Mucosa of stomach (tissue), 1 donor: ENCODE data around the gene CD72.

Experiments used
- H3K27me3 ChIP-seq: one replicate; pipeline ENCODE4 v1.7.0; 2013; ENCODE audit warnings: mild to moderate bottlenecking, low read length; ENCODE audit not compliant: control insufficient read depth, insufficient read depth
- H3K36me3 ChIP-seq: one replicate; pipeline ENCODE4 v1.7.0; 2013; ENCODE audit warnings: low read length; ENCODE audit not compliant: control insufficient read depth, insufficient read depth
- H3K4me1 ChIP-seq: one replicate; pipeline ENCODE4 v1.7.0; 2013; ENCODE audit warnings: mild to moderate bottlenecking, low read length; ENCODE audit not compliant: control insufficient read depth, insufficient read depth
- H3K4me3 ChIP-seq: one replicate; pipeline ENCODE4 v1.7.0; 2013; ENCODE audit warnings: low read length
- H3K9ac ChIP-seq: one replicate; pipeline ENCODE4 v1.7.0; 2013; ENCODE audit warnings: mild to moderate bottlenecking, low read length, moderate library complexity
- H3K9me3 ChIP-seq: one replicate; pipeline ENCODE4 v1.7.0; 2013; ENCODE audit warnings: mild to moderate bottlenecking, low read length, moderate library complexity; ENCODE audit not compliant: control insufficient read depth
- donor health status: Pancreatic carcinoma.

The CD72 gene

GRCh38 chr9:35611230-35611797 lies 6.9 kb downstream of the CD72 start:
- H3K27me3 ChIP-seq: peaks cover 1% of the 10 kb centered on the region
- no peaks in the 10 kb centered on the region for H3K36me3 ChIP-seq
- H3K9me3 ChIP-seq: no peaks in the 10 kb centered on the region
- H3K9ac ChIP-seq: no peak overlapping the region
- peaks cover 5% of the 10 kb centered on the region for H3K4me1 ChIP-seq
- no peak overlapping the region for H3K4me3 ChIP-seq

GRCh38 chr9:35609820-35610163 lies 8.4 kb downstream of the CD72 start:
- H3K4me1 ChIP-seq: peaks cover 5% of the 10 kb centered on the region
- H3K9me3 ChIP-seq: no peaks in the 10 kb centered on the region
- no peaks in the 10 kb centered on the region for H3K27me3 ChIP-seq
- H3K36me3 ChIP-seq: no peaks in the 10 kb centered on the region
- no peak overlapping the region for H3K4me3 ChIP-seq
- no peak overlapping the region for H3K9ac ChIP-seq

- H3K9ac ChIP-seq: no peak overlapping the region
- no peaks in the 10 kb centered on the region for H3K36me3 ChIP-seq
- H3K4me1 ChIP-seq: peaks cover 5% of the 10 kb centered on the region
- H3K9me3 ChIP-seq: no peaks in the 10 kb centered on the region
- H3K4me3 ChIP-seq: no peak overlapping the region
- no peaks in the 10 kb centered on the region for H3K27me3 ChIP-seq
Measured at GRCh38 chr9:35609001-35609819, 9.0 kb downstream of the CD72 start.

- H3K9me3 ChIP-seq: no peaks in the 10 kb centered on the region
- H3K4me3 ChIP-seq: no peak overlapping the region
- no peaks in the 10 kb centered on the region for H3K27me3 ChIP-seq
- H3K36me3 ChIP-seq: no peaks in the 10 kb centered on the region
- H3K4me1 ChIP-seq: peaks cover 10% of the 10 kb centered on the region
- H3K9ac ChIP-seq: no peak overlapping the region
Measured at GRCh38 chr9:35608221-35608620, 10.0 kb downstream of the CD72 start.

DNA sequence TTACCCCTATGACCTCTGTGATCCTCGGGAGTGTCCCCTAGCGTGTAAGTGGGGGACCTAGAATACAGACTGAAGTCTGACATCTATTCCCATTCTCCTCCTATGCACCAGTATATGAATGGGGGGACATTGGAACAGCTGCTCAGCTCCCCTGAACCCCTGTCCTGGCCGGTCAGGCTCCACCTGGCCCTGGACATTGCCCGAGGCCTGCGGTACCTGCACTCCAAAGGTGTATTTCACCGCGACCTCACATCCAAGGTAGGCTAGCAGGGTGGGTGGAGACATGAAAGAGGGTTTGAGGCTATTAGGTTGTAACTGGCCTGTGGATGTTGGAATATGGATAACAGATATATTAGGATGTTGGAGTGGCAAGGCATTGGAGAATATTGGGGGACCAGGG lies 11.5 kb downstream of the CD72 start:
- Histone ChIP-seq H3K9me3 (no peaks in the 10 kb centered on the region), H3K4me3 (no peak overlapping the region), H3K4me1 (peaks cover 12% of the 10 kb centered on the region), H3K27me3 (no peaks in the 10 kb centered on the region), H3K36me3 (no peaks in the 10 kb centered on the region), H3K9ac (no peak overlapping the region)

DNA sequence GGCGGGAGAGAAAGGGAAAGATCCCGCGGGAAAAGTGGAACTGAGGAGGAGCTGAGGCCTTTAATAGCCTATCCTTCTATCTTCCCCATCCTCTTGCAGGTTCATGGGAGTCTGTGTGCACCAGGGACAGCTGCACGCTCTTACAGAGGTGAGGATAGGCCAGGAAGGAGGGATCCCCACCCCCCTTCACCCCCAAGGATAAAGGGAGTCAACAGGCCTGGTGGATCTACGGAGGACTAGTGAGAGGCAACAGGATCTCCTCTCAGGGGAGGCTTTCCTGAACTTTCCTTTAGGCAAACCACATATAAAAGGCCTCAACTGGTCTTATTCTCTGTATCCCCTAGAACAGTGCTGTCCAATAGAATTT lies 12.1 kb downstream of the CD72 start:
- Histone ChIP-seq H3K36me3 (no peaks in the 10 kb centered on the region), H3K4me1 (peaks cover 12% of the 10 kb centered on the region), H3K4me3 (peak overlapping the region; percentile 56), H3K27me3 (no peaks in the 10 kb centered on the region), H3K9ac (peak overlapping the region; percentile 73), H3K9me3 (no peaks in the 10 kb centered on the region)

DNA sequence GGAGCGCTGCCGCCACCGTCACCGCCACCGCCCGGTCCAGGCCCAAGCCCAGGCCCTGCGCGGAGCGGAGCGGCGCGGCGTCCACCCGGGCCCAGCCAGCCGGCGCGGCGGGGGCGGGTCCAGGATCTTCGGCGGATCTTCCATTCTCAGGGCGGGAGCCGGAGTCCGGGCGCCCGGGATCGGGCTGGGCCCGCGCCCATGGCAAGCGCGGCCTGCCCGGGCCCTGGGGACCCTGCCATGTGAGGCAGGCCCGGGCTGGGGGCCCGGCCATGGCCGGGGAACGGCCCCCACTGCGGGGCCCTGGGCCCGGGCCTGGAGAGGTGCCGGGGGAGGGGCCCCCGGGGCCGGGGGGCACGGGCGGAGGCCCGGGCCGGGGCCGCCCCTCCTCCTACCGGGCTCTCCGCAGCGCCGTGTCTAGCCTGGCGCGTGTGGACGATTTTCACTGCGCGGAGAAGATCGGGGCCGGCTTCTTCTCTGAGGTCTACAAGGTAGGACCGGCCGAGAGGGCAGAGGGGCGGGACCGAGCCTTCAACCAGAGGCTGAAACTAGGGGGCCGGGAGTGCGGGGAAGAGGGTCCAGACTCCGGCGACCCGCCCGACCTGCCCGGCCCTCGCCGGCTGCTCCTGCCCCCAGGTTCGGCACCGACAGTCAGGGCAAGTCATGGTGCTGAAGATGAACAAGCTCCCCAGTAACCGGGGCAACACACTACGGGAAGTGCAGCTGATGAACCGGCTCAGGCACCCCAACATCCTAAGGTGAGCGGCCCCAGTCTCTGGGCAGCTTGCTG lies 12.7 kb downstream of the CD72 start:
- Histone ChIP-seq H3K36me3 (no peaks in the 10 kb centered on the region), H3K9me3 (no peaks in the 10 kb centered on the region), H3K27me3 (no peaks in the 10 kb centered on the region), H3K4me3 (peak overlapping the region; percentile 56), H3K4me1 (peaks cover 12% of the 10 kb centered on the region), H3K9ac (peak overlapping the region; percentile 73)

DNA sequence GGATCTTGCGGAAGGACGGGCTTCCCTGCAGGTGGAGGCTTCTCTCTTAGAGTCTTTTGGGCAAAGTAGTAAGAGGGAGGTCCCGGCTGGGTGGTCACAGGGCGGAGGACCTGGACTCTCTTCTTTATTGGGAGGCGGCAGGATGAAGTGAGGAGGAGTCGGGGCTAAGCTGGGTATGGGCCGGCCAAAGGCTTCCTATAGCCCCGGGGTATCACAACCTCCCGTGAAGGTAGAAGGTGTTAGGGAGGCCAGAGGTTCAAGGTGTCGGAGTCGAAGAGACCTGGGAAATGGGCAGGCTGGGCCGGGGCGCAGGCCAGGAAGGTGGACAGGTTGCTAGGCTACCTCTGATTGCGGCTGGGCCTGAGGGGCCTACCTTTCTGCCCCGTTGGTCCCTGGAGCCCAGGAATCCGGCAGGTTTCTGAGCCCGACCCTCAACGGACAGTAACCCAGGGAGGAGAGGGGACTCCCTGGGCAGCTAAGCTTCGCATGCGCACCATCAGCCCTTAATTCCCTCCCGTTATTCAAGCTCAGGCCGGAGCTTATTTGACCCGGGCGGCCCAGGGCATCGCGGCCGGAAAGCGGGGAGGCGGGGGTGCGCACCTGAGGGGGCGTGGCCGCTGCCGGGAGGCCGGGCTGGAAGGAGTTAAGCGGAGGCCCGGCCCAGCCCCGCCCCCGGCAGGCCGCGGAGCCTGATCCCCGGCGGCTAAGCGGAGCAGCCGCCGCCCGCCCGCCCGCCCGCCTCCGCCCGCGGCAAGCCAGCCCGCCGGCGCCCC lies 13.4 kb downstream of the CD72 start, which contains the start of gene TESK1:
Gene TESK1, plus strand, starts transcription at position 685 of the 773 bp plus-strand sequence. CDS start 358 bp downstream, outside the sequence.
- H3K27me3 ChIP-seq: no peaks in the 10 kb centered on the region
- no peaks in the 10 kb centered on the region for H3K9me3 ChIP-seq
- H3K4me3 ChIP-seq: peak within 1 kb of the TSS; percentile 90
- peaks cover 12% of the 10 kb centered on the region for H3K4me1 ChIP-seq
- H3K9ac ChIP-seq: peak within 1 kb of the TSS; percentile 87
- no peaks in the 10 kb centered on the region for H3K36me3 ChIP-seq

GRCh38 chr9:35603986-35604577 lies 14.1 kb downstream of the CD72 start:
- Histone ChIP-seq H3K4me1 (peaks cover 18% of the 10 kb centered on the region), H3K36me3 (no peaks in the 10 kb centered on the region), H3K4me3 (peak overlapping the region; percentile 90), H3K9me3 (no peaks in the 10 kb centered on the region), H3K27me3 (no peaks in the 10 kb centered on the region), H3K9ac (peak overlapping the region; percentile 87)

GRCh38 chr9:35603506-35603985 lies 14.7 kb downstream of the CD72 start:
- Histone ChIP-seq H3K9ac (peak overlapping the region; percentile 83), H3K4me1 (peaks cover 23% of the 10 kb centered on the region), H3K9me3 (no peaks in the 10 kb centered on the region), H3K4me3 (peak overlapping the region; percentile 32), H3K36me3 (no peaks in the 10 kb centered on the region), H3K27me3 (no peaks in the 10 kb centered on the region)
